ENCODE results near the gene NTPCR. TPM values are rescaled to one million over a fixed set of nuclear protein-coding genes. Genes with fewer than 3 reads are reported as not detected.

NTPCR gene
- total RNA-seq, 6 experiments from 2014 or later: 15.9 to 28.2 (median 19.7) TPM

- WGBS (ENCODE audit: insufficient coverage, low coverage, low lambda C conversion rate, missing lambda C conversion rate): 61% methylated on average over 2 of the region's 2 CpGs
- Histone ChIP-seq H3K4me1 (no peaks in the 10 kb centered on the region), H3K4me3 (no peak overlapping the region), H3K36me3 (no peaks in the 10 kb centered on the region), H3K27me3 (no peaks in the 10 kb centered on the region), H3K27ac (no peak overlapping the region), H3K9me3 (no peaks in the 10 kb centered on the region)
- DNase-seq: no peak
- intact Hi-C loops (cut with DNase I): loop anchor here in 1 of 2 donors (10.0 kb wide), 1 partner anchor 1157 kb away; no protein-coding TSS in a partner anchor
- ATAC-seq: no peak
- no peak for TF ChIP-seq POLR2A (IDR thresholded peaks at IDR 0.05)
- TF ChIP-seq, protein P1, sequence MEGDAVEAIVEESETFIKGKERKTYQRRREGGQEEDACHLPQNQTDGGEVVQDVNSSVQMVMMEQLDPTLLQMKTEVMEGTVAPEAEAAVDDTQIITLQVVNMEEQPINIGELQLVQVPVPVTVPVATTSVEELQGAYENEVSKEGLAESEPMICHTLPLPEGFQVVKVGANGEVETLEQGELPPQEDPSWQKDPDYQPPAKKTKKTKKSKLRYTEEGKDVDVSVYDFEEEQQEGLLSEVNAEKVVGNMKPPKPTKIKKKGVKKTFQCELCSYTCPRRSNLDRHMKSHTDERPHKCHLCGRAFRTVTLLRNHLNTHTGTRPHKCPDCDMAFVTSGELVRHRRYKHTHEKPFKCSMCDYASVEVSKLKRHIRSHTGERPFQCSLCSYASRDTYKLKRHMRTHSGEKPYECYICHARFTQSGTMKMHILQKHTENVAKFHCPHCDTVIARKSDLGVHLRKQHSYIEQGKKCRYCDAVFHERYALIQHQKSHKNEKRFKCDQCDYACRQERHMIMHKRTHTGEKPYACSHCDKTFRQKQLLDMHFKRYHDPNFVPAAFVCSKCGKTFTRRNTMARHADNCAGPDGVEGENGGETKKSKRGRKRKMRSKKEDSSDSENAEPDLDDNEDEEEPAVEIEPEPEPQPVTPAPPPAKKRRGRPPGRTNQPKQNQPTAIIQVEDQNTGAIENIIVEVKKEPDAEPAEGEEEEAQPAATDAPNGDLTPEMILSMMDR (IDR thresholded peaks at IDR 0.05): no peak
These were observed 71.8 kb downstream of the NTPCR start for GRCh38 chr1:233022246-233022645.

DNA sequence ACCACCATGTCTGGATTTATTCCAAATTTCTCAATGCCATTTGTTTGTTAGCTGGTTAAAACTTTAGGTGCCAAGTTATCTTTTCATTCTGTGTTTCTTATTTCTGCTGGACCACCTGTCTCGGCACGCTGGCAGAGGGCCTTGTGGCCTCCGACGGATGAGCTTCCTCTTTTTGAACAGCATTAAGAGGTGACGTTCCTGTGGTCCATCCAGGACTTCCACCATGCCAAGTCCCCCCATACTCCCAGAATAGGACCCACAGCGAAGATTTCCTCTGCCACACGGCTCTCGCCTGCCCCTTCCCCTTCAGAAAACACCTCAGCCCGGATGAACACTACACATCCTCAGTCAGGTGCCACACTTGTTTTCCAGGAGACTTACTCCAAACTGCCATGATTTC is 73.8 kb downstream of the NTPCR start:
- H3K27me3 ChIP-seq: no peaks in the 10 kb centered on the region
- intact Hi-C loops (cut with DNase I): loop anchor here in 1 of 2 donors (10.0 kb wide), 1 partner anchor 1159 kb away; no protein-coding TSS in a partner anchor
- H3K4me1 ChIP-seq: no peaks in the 10 kb centered on the region
- TF ChIP-seq, protein P1 (IDR thresholded peaks at IDR 0.05): no peak
- TF ChIP-seq POLR2A (IDR thresholded peaks at IDR 0.05): no peak
- H3K9me3 ChIP-seq: no peaks in the 10 kb centered on the region
- ATAC-seq (no peak), DNase-seq (no peak)
- no peaks in the 10 kb centered on the region for H3K36me3 ChIP-seq
- 60% methylated on average over 6 of the region's 9 CpGs for WGBS (ENCODE audit: insufficient coverage, low coverage, low lambda C conversion rate, missing lambda C conversion rate)
- no peak overlapping the region for H3K4me3 ChIP-seq
- no peak overlapping the region for H3K27ac ChIP-seq

DNA sequence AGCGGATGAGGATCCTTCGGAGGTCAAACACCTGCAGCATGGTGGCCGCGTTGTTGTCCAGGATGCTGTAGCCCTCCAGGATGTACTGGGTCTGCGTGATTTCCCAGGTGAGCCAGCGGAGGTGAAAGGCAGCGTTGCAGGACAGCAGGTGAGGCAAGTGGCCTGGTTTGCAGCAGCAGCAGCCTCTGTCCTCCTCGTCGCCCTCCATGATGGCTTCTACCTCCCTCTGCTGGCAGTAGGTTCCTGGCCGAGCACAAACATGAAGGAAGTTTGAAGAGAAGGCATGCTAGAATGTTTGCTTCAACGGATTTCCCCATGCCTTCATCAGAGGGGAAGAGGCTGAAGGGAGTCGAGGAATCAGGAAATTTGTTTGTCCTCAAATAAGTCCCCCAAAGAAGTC is 74.7 kb downstream of the NTPCR start:
- Histone ChIP-seq H3K4me1 (no peaks in the 10 kb centered on the region), H3K4me3 (no peak overlapping the region), H3K27me3 (no peaks in the 10 kb centered on the region), H3K36me3 (no peaks in the 10 kb centered on the region), H3K9me3 (no peaks in the 10 kb centered on the region), H3K27ac (no peak overlapping the region)
- peak; percentile 72 to 94 (median 85) for ATAC-seq
- DNase-seq: peak; percentile 52 to 60 (median 54)
- WGBS (ENCODE audit: insufficient coverage, low coverage, low lambda C conversion rate, missing lambda C conversion rate): 8% methylated on average over 5 of the region's 12 CpGs
- intact Hi-C loops (cut with DNase I): loop anchor here in 1 of 2 donors (10.0 kb wide), 1 partner anchor 1160 kb away; no protein-coding TSS in a partner anchor
- TF ChIP-seq, protein P1 (IDR thresholded peaks at IDR 0.05): peak; percentile 41 to 55 (median 45)
- TF ChIP-seq POLR2A (IDR thresholded peaks at IDR 0.05): no peak

- H3K9me3 ChIP-seq: no peaks in the 10 kb centered on the region
- no peaks in the 10 kb centered on the region for H3K36me3 ChIP-seq
- H3K27me3 ChIP-seq: no peaks in the 10 kb centered on the region
- no peak for ATAC-seq
- H3K4me1 ChIP-seq: no peaks in the 10 kb centered on the region
- intact Hi-C loops (cut with DNase I): loop anchor here in 1 of 2 donors (10.0 kb wide), 1 partner anchor 1161 kb away; no protein-coding TSS in a partner anchor
- H3K27ac ChIP-seq: no peak overlapping the region
- DNase-seq: no peak
- no peak overlapping the region for H3K4me3 ChIP-seq
- WGBS (ENCODE audit: insufficient coverage, low coverage, low lambda C conversion rate, missing lambda C conversion rate): 58% methylated on average over 2 of the region's 2 CpGs
- no peak for TF ChIP-seq POLR2A (IDR thresholded peaks at IDR 0.05)
- TF ChIP-seq, protein P1 (IDR thresholded peaks at IDR 0.05): no peak
These were observed 75.2 kb downstream of the NTPCR start for GRCh38 chr1:233025567-233025966.
